Measurements from ENCODE around the gene PSENEN.
"Not testable (repeated sequence)": the region's sequence is repeated elsewhere in the genome, so short reads cannot be mapped to it uniquely, and the experiment has no call there.

Gene PSENEN

GRCh38 chr19:35788205-35788960 lies 42.9 kb downstream of the PSENEN start:
- no peak for DNase-seq (ENCODE audit: low read depth)

GRCh38 chr19:35789195-35789977 lies 43.9 kb downstream of the PSENEN start:
- DNase-seq (ENCODE audit: low read depth) = no peak

GRCh38 chr19:35789978-35790944 lies 44.8 kb downstream of the PSENEN start:
- DNase-seq (ENCODE audit: low read depth) = no peak

GRCh38 chr19:35790981-35791813 lies 45.7 kb downstream of the PSENEN start:
- DNase-seq (ENCODE audit: low read depth) = no peak

- no peak for DNase-seq (ENCODE audit: low read depth)
These were observed 46.4 kb downstream of the PSENEN start for GRCh38 chr19:35791814-35792279.

GRCh38 chr19:35792312-35792711 lies 46.9 kb downstream of the PSENEN start:
- DNase-seq (ENCODE audit: low read depth) = no peak

- DNase-seq (ENCODE audit: low read depth) = no peak
These were observed 47.4 kb downstream of the PSENEN start for GRCh38 chr19:35792888-35793287.

GRCh38 chr19:35793381-35794165 lies 48.1 kb downstream of the PSENEN start:
- DNase-seq (ENCODE audit: low read depth) = no peak

- not testable (repeated sequence) for DNase-seq (ENCODE audit: low read depth)
These were observed 50.1 kb downstream of the PSENEN start for GRCh38 chr19:35795564-35795963.

Data from EH (cell line).